K562 (cell line): Measurements from ENCODE around the gene TSTD2. TPM values are rescaled to one million over a fixed set of nuclear protein-coding genes. Genes with fewer than 3 reads are reported as not detected.
A peak's percentile ranks its signal among the peaks of the same experiment; 100 is the strongest.

Source experiments
- ESRRA ChIP-seq: fragments of 450-650 bp; IDR thresholded peaks from 2 replicates; pipeline ENCODE4 v1.6.1; 2014; ENCODE audit warnings: low read depth, mild to moderate bottlenecking, moderate library complexity, borderline replicate concordance
- HDAC1 ChIP-seq, 2 experiments: fragments of 450-650 bp; IDR thresholded peaks; 2 replicates each; pipeline ENCODE4 v1.6.1; 2016 to 2017; ENCODE audit warnings: inconsistent platforms in 1 of 2, mild to moderate bottlenecking in 1 of 2, moderate library complexity in 1 of 2
- HLTF ChIP-seq: fragments of 450-650 bp; IDR thresholded peaks from 2 replicates; pipeline ENCODE4 v1.6.1; 2016
- KAT8 ChIP-seq: fragments of 450-650 bp; IDR thresholded peaks from 2 replicates; pipeline ENCODE4 v1.6.1; 2016; ENCODE audit warnings: low read depth, mild to moderate bottlenecking
- KLF1 ChIP-seq: fragments of 450-650 bp; IDR thresholded peaks from 2 replicates; pipeline ENCODE4 v1.6.1; 2016; ENCODE audit warnings: missing genetic modification characterization, missing compliant biosample characterization
- KLF16 ChIP-seq: IDR thresholded peaks from 2 replicates; pipeline ENCODE4 v1.6.1; 2016; ENCODE audit warnings: antibody characterized with exemption
- LCOR ChIP-seq: sonication (generic); formaldehyde crosslinking; IDR thresholded peaks from 2 replicates; pipeline ENCODE4 v1.8.0; 2022; ENCODE audit warnings: mild to moderate bottlenecking, missing genetic modification reagents
- MAZ ChIP-seq, 2 experiments: fragments of 450-650 bp in 1 of 2; sonication (generic) in 1 of 2; formaldehyde crosslinking; IDR thresholded peaks in 1 of 2; conservative IDR thresholded peaks in 1 of 2; 2 replicates each; pipeline versions ENCODE4 v1.4.0 to v1.5.0; 2020; ENCODE audit warnings: mild to moderate bottlenecking in 1 of 2, missing genetic modification reagents in 1 of 2
- NCOA4 ChIP-seq: fragments of 450-650 bp; IDR thresholded peaks from 2 replicates; pipeline ENCODE4 v1.6.1; 2018; ENCODE audit warnings: mild to moderate bottlenecking; ENCODE audit not compliant: partially characterized antibody
- NR2C2 ChIP-seq, 2 experiments: fragments of 200-800 bp in 1 of 2; sonication (Bioruptor generic) in 1 of 2; sonication (generic) in 1 of 2; formaldehyde crosslinking in 1 of 2; IDR thresholded peaks; 2 replicates each; pipeline versions ENCODE4 v1.6.1 to v1.8.0; 2016 to 2022; ENCODE audit warnings: mild to moderate bottlenecking in 1 of 2, missing compliant biosample characterization in 1 of 2, missing genetic modification characterization in 1 of 2, missing genetic modification reagents in 1 of 2
- RNF2 ChIP-seq: sonication (generic); IDR thresholded peaks from 2 replicates; pipeline ENCODE4 v1.6.1; 2016
- XRCC3 ChIP-seq: fragments of 450-650 bp; IDR thresholded peaks from 2 replicates; pipeline ENCODE4 v1.6.1; 2017; ENCODE audit warnings: mild to moderate bottlenecking, moderate library complexity
- ZBTB7A ChIP-seq: IDR thresholded peaks from 2 replicates; pipeline ENCODE4 v1.6.1; 2011; ENCODE audit warnings: low read depth, mild to moderate bottlenecking, low read length, moderate library complexity, borderline replicate concordance; ENCODE audit not compliant: control insufficient read depth
- ZC3H11A ChIP-seq: IDR thresholded peaks from 2 replicates; pipeline ENCODE4 v1.6.1; 2012; ENCODE audit warnings: low read depth, low read length, improper control_type of control experiment
- ZNF165 ChIP-seq: fragments of 250-450 bp; sonication (Bioruptor Pico); IDR thresholded peaks from 2 replicates; pipeline ENCODE4 v1.4.0; 2020; ENCODE audit warnings: borderline replicate concordance
- ZNF75A ChIP-seq: fragments of 450-650 bp; formaldehyde crosslinking; IDR thresholded peaks from 2 replicates; pipeline ENCODE4 v1.4.0; 2020; ENCODE audit warnings: mild to moderate bottlenecking
- ZNF766 ChIP-seq: fragments of 200-800 bp; sonication (Bioruptor generic); conservative IDR thresholded peaks from 2 replicates; pipeline ENCODE4 v1.6.1; 2016; ENCODE audit warnings: missing genetic modification characterization, missing compliant biosample characterization
- polyA plus RNA-seq, 8 experiments: library from polyadenylated mRNA; depleted of rRNA in 4 of 8; stranded (reverse) in 5 of 8; unstranded in 3 of 8; fragments of >200 nt; fragmentation: Nextera tagmentation in 2 of 8; fragmentation: Illumina TruSeq in 1 of 8; extraction: Ambion mirVana in 2 of 8; extraction: Trizol in 1 of 8; gene quantifications; 2 replicates each; pipeline versions ENCODE4 v1.2.1 to v1.2.3, GENCODE V29; 2011 to 2014; ENCODE audit warnings: inconsistent platforms in 1 of 8, missing spikeins in 1 of 8
- total RNA-seq, 7 experiments: library from RNA; depleted of rRNA in 6 of 7; stranded (reverse); fragments of >200 nt in 6 of 7; fragmentation: Illumina TruSeq in 2 of 7; extraction: Trizol in 2 of 7; gene quantifications; 2 replicates each; pipeline versions ENCODE4 v1.2.1 to v1.2.3, GENCODE V29; 2011 to 2021; ENCODE audit warnings: low replicate concordance in 1 of 7
- TF ChIP-seq, protein P1 (sequence below): conservative IDR thresholded peaks from 2 replicates; pipeline ENCODE4 v1.6.1; 2011; ENCODE audit warnings: low read depth, mild to moderate bottlenecking, low read length; ENCODE audit not compliant: control insufficient read depth
- TF ChIP-seq, protein P2 (sequence below): sonication (generic); formaldehyde crosslinking; IDR thresholded peaks from 2 replicates; pipeline ENCODE4 v1.8.0; 2022; ENCODE audit warnings: missing genetic modification reagents, mild to moderate bottlenecking, borderline replicate concordance
- TF ChIP-seq, protein P3 (sequence below): fragments of 250-450 bp; sonication (Bioruptor Pico); IDR thresholded peaks from 2 replicates; pipeline ENCODE4 v1.9.0; 2021; ENCODE audit warnings: mild to moderate bottlenecking, inconsistent platforms
- TF ChIP-seq, protein P4 (sequence below), 2 experiments: fragments of 450-650 bp in 1 of 2; sonication (generic) in 1 of 2; formaldehyde crosslinking in 1 of 2; IDR thresholded peaks in 1 of 2; conservative IDR thresholded peaks in 1 of 2; 2 replicates each; pipeline versions ENCODE4 v1.6.1 to v1.8.1; 2016 to 2023; ENCODE audit warnings: mild to moderate bottlenecking in 2 of 2, moderate library complexity in 2 of 2, inconsistent platforms in 1 of 2, missing genetic modification reagents in 1 of 2

TSTD2 gene
- total and polyA plus RNA-seq, 9 of the 15 experiments (the other 6 are each of a cell fraction or from before 2014, with no cell fraction given) = 10.1 to 36.7 (median 19.0) TPM

DNA sequence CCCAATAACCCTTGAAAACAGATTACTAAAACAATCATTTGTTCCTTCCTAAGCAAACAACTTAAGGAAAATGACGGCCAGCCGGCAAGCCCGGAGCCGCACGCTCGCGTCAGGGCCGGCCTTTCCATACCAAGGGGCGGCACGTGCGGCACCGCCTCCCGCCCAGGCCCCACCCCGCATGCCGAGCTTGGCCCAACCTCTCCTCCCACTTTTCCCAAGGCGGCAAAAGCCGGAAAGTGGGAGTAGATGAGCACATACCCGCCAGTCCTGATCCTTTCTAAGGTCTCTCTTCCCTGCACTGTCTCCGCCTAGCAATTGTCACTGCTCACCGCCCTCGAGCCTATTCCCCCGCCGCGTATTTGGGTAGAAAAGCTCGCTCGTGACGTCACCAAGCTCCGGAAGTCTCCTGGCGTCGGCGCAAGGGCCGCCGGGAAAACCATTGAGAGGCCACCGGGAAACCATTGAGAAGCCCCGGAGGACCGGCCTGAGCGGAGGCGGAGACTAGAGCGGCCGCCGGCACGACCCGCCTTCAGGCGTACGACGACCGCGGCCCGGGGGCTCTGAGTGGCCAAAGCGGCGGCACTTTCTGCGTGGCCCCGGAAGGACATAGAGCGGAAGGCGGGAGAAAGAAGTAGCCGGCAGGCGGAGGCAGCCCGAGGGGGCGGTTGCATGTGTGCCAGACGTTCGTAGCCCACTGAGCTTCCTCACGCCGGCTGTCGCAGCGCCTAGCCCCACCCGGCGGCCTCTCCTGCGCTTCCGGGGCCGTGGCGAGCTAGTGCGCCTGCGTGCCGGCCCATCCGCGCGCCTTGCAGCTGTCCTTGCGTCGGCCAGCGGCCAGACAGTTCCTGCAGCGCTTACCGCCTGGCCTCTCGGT lies at the start of gene TSTD2, which contains the start of gene NCBP1 (continued):
- no peak for TF ChIP-seq ZNF75A
- TF ChIP-seq ZNF165 (CRISPR knock-in tag) = no peak
- TF ChIP-seq KAT8 = no peak
- peak; percentile 73 to 76 for TF ChIP-seq MAZ (CRISPR knock-in tag; conservative IDR thresholded peaks at IDR 0.05 in 1 of 2, IDR thresholded peaks at IDR 0.05 in 1 of 2)
- peak; percentile 51; the same call in 1 of the 2 replicates for TF ChIP-seq ESRRA
- no peak for TF ChIP-seq ZC3H11A
- TF ChIP-seq ZNF766 (CRISPR knock-in tag) = 0 out of 2 replicates have a peak, but pooled peaks have one; percentile 79
- 0 out of 2 replicates have a peak, but pooled peaks have one; percentile 30 for TF ChIP-seq HLTF
- TF ChIP-seq, protein P1, sequence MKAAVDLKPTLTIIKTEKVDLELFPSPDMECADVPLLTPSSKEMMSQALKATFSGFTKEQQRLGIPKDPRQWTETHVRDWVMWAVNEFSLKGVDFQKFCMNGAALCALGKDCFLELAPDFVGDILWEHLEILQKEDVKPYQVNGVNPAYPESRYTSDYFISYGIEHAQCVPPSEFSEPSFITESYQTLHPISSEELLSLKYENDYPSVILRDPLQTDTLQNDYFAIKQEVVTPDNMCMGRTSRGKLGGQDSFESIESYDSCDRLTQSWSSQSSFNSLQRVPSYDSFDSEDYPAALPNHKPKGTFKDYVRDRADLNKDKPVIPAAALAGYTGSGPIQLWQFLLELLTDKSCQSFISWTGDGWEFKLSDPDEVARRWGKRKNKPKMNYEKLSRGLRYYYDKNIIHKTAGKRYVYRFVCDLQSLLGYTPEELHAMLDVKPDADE = peak; percentile 68; the same call in 1 of the 2 replicates
- peak; percentile 90; the same call in 1 of the 2 replicates for TF ChIP-seq ZBTB7A
- TF ChIP-seq, protein P2, sequence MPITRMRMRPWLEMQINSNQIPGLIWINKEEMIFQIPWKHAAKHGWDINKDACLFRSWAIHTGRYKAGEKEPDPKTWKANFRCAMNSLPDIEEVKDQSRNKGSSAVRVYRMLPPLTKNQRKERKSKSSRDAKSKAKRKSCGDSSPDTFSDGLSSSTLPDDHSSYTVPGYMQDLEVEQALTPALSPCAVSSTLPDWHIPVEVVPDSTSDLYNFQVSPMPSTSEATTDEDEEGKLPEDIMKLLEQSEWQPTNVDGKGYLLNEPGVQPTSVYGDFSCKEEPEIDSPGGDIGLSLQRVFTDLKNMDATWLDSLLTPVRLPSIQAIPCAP (CRISPR knock-in tag) = peak; percentile 84; the same call in 1 of the 2 replicates
- TF ChIP-seq NR2C2 (CRISPR knock-in tag; IDR thresholded peaks at IDR 0.05) = peak; percentile 96
- TF ChIP-seq NR2C2 (tag; IDR thresholded peaks at IDR 0.05) = peak; percentile 99
- TF ChIP-seq XRCC3 = no peak
- TF ChIP-seq RNF2 = no peak; the same call in 1 of the 2 replicates
- peak in 1 of 2 experiments; percentile 75; a peak in 2 of 4 replicates for TF ChIP-seq HDAC1 (IDR thresholded peaks at IDR 0.05)
- TF ChIP-seq KLF16 = peak; percentile 1; the same call in 1 of the 2 replicates
- TF ChIP-seq, protein P3, sequence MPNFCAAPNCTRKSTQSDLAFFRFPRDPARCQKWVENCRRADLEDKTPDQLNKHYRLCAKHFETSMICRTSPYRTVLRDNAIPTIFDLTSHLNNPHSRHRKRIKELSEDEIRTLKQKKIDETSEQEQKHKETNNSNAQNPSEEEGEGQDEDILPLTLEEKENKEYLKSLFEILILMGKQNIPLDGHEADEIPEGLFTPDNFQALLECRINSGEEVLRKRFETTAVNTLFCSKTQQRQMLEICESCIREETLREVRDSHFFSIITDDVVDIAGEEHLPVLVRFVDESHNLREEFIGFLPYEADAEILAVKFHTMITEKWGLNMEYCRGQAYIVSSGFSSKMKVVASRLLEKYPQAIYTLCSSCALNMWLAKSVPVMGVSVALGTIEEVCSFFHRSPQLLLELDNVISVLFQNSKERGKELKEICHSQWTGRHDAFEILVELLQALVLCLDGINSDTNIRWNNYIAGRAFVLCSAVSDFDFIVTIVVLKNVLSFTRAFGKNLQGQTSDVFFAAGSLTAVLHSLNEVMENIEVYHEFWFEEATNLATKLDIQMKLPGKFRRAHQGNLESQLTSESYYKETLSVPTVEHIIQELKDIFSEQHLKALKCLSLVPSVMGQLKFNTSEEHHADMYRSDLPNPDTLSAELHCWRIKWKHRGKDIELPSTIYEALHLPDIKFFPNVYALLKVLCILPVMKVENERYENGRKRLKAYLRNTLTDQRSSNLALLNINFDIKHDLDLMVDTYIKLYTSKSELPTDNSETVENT (CRISPR knock-in tag) = no peak; the same call in 1 of the 2 replicates
- TF ChIP-seq KLF1 (tag) = 0 out of 2 replicates have a peak, but pooled peaks have one; percentile 59
- no peak; the same call in 1 of the 2 replicates for TF ChIP-seq LCOR (CRISPR knock-in tag)
- TF ChIP-seq, protein P4, sequence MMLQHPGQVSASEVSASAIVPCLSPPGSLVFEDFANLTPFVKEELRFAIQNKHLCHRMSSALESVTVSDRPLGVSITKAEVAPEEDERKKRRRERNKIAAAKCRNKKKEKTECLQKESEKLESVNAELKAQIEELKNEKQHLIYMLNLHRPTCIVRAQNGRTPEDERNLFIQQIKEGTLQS (IDR thresholded peaks at IDR 0.05) = no peak; the same call in 1 of the 2 replicates
- TF ChIP-seq, protein P4 (CRISPR knock-in tag; conservative IDR thresholded peaks at IDR 0.05) = peak; percentile 34
- no peak for TF ChIP-seq NCOA4
